Stimulated activated naive B cell treated with anti-CD40 and anti-IgM and Interleukin-4, amounts not matched to agents 10 μg/mL and 1 μg/mL and 100 μg/mL, for 72 hours (primary cell): Measurements from ENCODE around the gene KCNC1.

ENCODE experiments used
- ATAC-seq, 2 donors: fragments of 150-1000 bp; cut with Tn5 transposase; replicated peaks; 2 replicates each; pipeline ENCODE4 v1.10.0; 2021; ENCODE audit warnings: moderate library complexity in 1 of 2
- DNase-seq: peaks from one replicate; pipeline ENCODE4 v3.0.0; 2021
- H3K27ac Mint-ChIP-seq: one replicate; pipeline ENCODE4 v1.8.0; 2022; ENCODE audit warnings: mild to moderate bottlenecking, mixed read lengths
- H3K27me3 Mint-ChIP-seq, 2 donors: one replicate each; pipeline ENCODE4 v1.8.0; 2022; ENCODE audit warnings: mixed read lengths in 2 of 2
- H3K36me3 Mint-ChIP-seq, 2 donors: one replicate each; pipeline ENCODE4 v1.8.0; 2022; ENCODE audit warnings: mixed read lengths in 2 of 2, mild to moderate bottlenecking in 1 of 2
- H3K4me1 Mint-ChIP-seq, 2 donors: one replicate each; pipeline ENCODE4 v1.8.0; 2022; ENCODE audit warnings: mixed read lengths in 2 of 2, mild to moderate bottlenecking in 1 of 2
- H3K4me3 Mint-ChIP-seq, 2 donors: one replicate each; pipeline ENCODE4 v1.8.0; 2022; ENCODE audit warnings: mild to moderate bottlenecking in 2 of 2, mixed read lengths in 2 of 2, moderate library complexity in 1 of 2
- H3K9me3 Mint-ChIP-seq, 2 donors: one replicate each; pipeline ENCODE4 v1.8.0; 2022; ENCODE audit warnings: mixed read lengths in 2 of 2, mild to moderate bottlenecking in 1 of 2

KCNC1 gene

GRCh38 chr11:17748761-17749721 is 14.5 kb downstream of the KCNC1 start:
- Mint-ChIP-seq H3K36me3 (no peaks in the 10 kb centered on the region), H3K4me1 (no peaks in the 10 kb centered on the region), H3K27ac (no peak overlapping the region), H3K9me3 (no peaks in the 10 kb centered on the region), H3K4me3 (no peak overlapping the region), H3K27me3 (peaks cover 22 to 25% of the 10 kb centered on the region in 2 donors)
- ATAC-seq (peak in 1 of 2 donors; percentile 10), DNase-seq (no peak)

- no peaks in the 10 kb centered on the region for H3K4me1 Mint-ChIP-seq
- no peaks in the 10 kb centered on the region for H3K36me3 Mint-ChIP-seq
- no peaks in the 10 kb centered on the region for H3K9me3 Mint-ChIP-seq
- H3K27ac Mint-ChIP-seq: no peak overlapping the region
- DNase-seq (no peak), ATAC-seq (no peak)
- H3K4me3 Mint-ChIP-seq: no peak overlapping the region
- peaks cover 27 to 30% of the 10 kb centered on the region in 2 donors for H3K27me3 Mint-ChIP-seq
These were observed 15.6 kb downstream of the KCNC1 start for GRCh38 chr11:17750013-17750800.

- Mint-ChIP-seq H3K9me3 (no peaks in the 10 kb centered on the region), H3K4me1 (no peaks in the 10 kb centered on the region), H3K27ac (no peak overlapping the region), H3K36me3 (no peaks in the 10 kb centered on the region), H3K4me3 (no peak overlapping the region), H3K27me3 (peaks cover 29 to 30% of the 10 kb centered on the region in 2 donors)
- no peak for DNase-seq
- no peak for ATAC-seq
These were observed 16.2 kb downstream of the KCNC1 start for GRCh38 chr11:17750801-17751165.

- Mint-ChIP-seq H3K27ac (no peak overlapping the region), H3K4me3 (no peak overlapping the region), H3K36me3 (no peaks in the 10 kb centered on the region), H3K9me3 (no peaks in the 10 kb centered on the region), H3K4me1 (no peaks in the 10 kb centered on the region), H3K27me3 (peaks cover 23 to 25% of the 10 kb centered on the region in 2 donors)
- ATAC-seq (no peak), DNase-seq (no peak)
These were observed 17.0 kb downstream of the KCNC1 start for GRCh38 chr11:17751558-17751957.

GRCh38 chr11:17752144-17752543 is 17.6 kb downstream of the KCNC1 start:
- DNase-seq: no peak
- Mint-ChIP-seq H3K36me3 (no peaks in the 10 kb centered on the region), H3K9me3 (no peaks in the 10 kb centered on the region), H3K4me1 (no peaks in the 10 kb centered on the region), H3K27ac (no peak overlapping the region), H3K27me3 (peaks cover 22 to 25% of the 10 kb centered on the region in 2 donors), H3K4me3 (no peak overlapping the region)
- no peak for ATAC-seq

GRCh38 chr11:17753153-17753552 is 18.6 kb downstream of the KCNC1 start:
- Mint-ChIP-seq H3K4me1 (no peaks in the 10 kb centered on the region), H3K4me3 (no peak overlapping the region), H3K27me3 (peaks cover 16 to 21% of the 10 kb centered on the region in 2 donors), H3K27ac (no peak overlapping the region), H3K36me3 (no peaks in the 10 kb centered on the region), H3K9me3 (no peaks in the 10 kb centered on the region)
- DNase-seq: no peak
- ATAC-seq: no peak

GRCh38 chr11:17753641-17754040 is 19.1 kb downstream of the KCNC1 start:
- H3K9me3 Mint-ChIP-seq: no peaks in the 10 kb centered on the region
- no peak for DNase-seq
- peaks cover 15 to 21% of the 10 kb centered on the region in 2 donors for H3K27me3 Mint-ChIP-seq
- H3K36me3 Mint-ChIP-seq: no peaks in the 10 kb centered on the region
- no peak overlapping the region for H3K27ac Mint-ChIP-seq
- ATAC-seq: no peak
- H3K4me1 Mint-ChIP-seq: no peaks in the 10 kb centered on the region
- H3K4me3 Mint-ChIP-seq: no peak overlapping the region

- no peaks in the 10 kb centered on the region for H3K4me1 Mint-ChIP-seq
- H3K4me3 Mint-ChIP-seq: no peak overlapping the region
- H3K9me3 Mint-ChIP-seq: no peaks in the 10 kb centered on the region
- ATAC-seq: no peak
- DNase-seq: no peak
- H3K36me3 Mint-ChIP-seq: no peaks in the 10 kb centered on the region
- H3K27ac Mint-ChIP-seq: no peak overlapping the region
- H3K27me3 Mint-ChIP-seq: peaks cover 15 to 20% of the 10 kb centered on the region in 2 donors
These were observed 21.3 kb downstream of the KCNC1 start for GRCh38 chr11:17755891-17756290.

GRCh38 chr11:17760102-17761029 is 25.8 kb downstream of the KCNC1 start:
- Mint-ChIP-seq H3K27me3 (peaks cover 9 to 19% of the 10 kb centered on the region in 2 donors), H3K36me3 (no peaks in the 10 kb centered on the region), H3K4me3 (no peak overlapping the region), H3K4me1 (no peaks in the 10 kb centered on the region), H3K27ac (no peak overlapping the region), H3K9me3 (no peaks in the 10 kb centered on the region)
- DNase-seq (no peak), ATAC-seq (peak; percentile 85 to 87)

GRCh38 chr11:17762309-17762974 is 27.9 kb downstream of the KCNC1 start:
- no peak overlapping the region for H3K27ac Mint-ChIP-seq
- ATAC-seq (peak; percentile 30 to 32), DNase-seq (no peak)
- peaks cover 7 to 18% of the 10 kb centered on the region in 2 donors for H3K27me3 Mint-ChIP-seq
- H3K4me1 Mint-ChIP-seq: no peaks in the 10 kb centered on the region
- no peaks in the 10 kb centered on the region for H3K9me3 Mint-ChIP-seq
- no peak overlapping the region for H3K4me3 Mint-ChIP-seq
- H3K36me3 Mint-ChIP-seq: no peaks in the 10 kb centered on the region

- H3K36me3 Mint-ChIP-seq: no peaks in the 10 kb centered on the region
- H3K4me3 Mint-ChIP-seq: no peak overlapping the region
- ATAC-seq (no peak), DNase-seq (no peak)
- no peak overlapping the region for H3K27ac Mint-ChIP-seq
- H3K4me1 Mint-ChIP-seq: no peaks in the 10 kb centered on the region
- H3K27me3 Mint-ChIP-seq: peaks cover 7 to 18% of the 10 kb centered on the region in 2 donors
- H3K9me3 Mint-ChIP-seq: no peaks in the 10 kb centered on the region
These were observed 28.7 kb downstream of the KCNC1 start for GRCh38 chr11:17763244-17763643.

- Mint-ChIP-seq H3K36me3 (no peaks in the 10 kb centered on the region), H3K4me1 (no peaks in the 10 kb centered on the region), H3K27me3 (peaks cover 7 to 18% of the 10 kb centered on the region in 2 donors), H3K9me3 (no peaks in the 10 kb centered on the region), H3K4me3 (no peak overlapping the region), H3K27ac (no peak overlapping the region)
- DNase-seq (no peak), ATAC-seq (no peak)
These were observed 29.1 kb downstream of the KCNC1 start for GRCh38 chr11:17763703-17764102.

- peaks cover 7 to 18% of the 10 kb centered on the region in 2 donors for H3K27me3 Mint-ChIP-seq
- no peak overlapping the region for H3K27ac Mint-ChIP-seq
- no peaks in the 10 kb centered on the region for H3K9me3 Mint-ChIP-seq
- no peak overlapping the region for H3K4me3 Mint-ChIP-seq
- no peaks in the 10 kb centered on the region for H3K4me1 Mint-ChIP-seq
- ATAC-seq: no peak
- DNase-seq: no peak
- no peaks in the 10 kb centered on the region for H3K36me3 Mint-ChIP-seq
These were observed 30.1 kb downstream of the KCNC1 start for GRCh38 chr11:17764446-17765218.
